GM12801 (cell line): ENCODE data around the gene ANKRD40CL.

Source experiments
- CTCF ChIP-seq: IDR thresholded peaks from one replicate; pipeline ENCODE4 v1.5.1; 2011; ENCODE audit warnings: control low read depth; ENCODE audit not compliant: insufficient read length; ENCODE audit errors: extremely low read depth

Gene ANKRD40CL

GRCh38 chr17:50807009-50807408 is 39.7 kb upstream of the ANKRD40CL start:
- no peak for TF ChIP-seq CTCF

- TF ChIP-seq CTCF = no peak
Observed at GRCh38 chr17:50806141-50806643, 38.9 kb upstream of the ANKRD40CL start.

- no peak for TF ChIP-seq CTCF
Observed at GRCh38 chr17:50805486-50805885, 38.2 kb upstream of the ANKRD40CL start.

- TF ChIP-seq CTCF = no peak
Observed at GRCh38 chr17:50803676-50804075, 36.4 kb upstream of the ANKRD40CL start.

GRCh38 chr17:50802609-50803571 is 35.6 kb upstream of the ANKRD40CL start:
- no peak for TF ChIP-seq CTCF

GRCh38 chr17:50800196-50800700 is 32.9 kb upstream of the ANKRD40CL start:
- TF ChIP-seq CTCF = no peak

- TF ChIP-seq CTCF = no peak
Observed at GRCh38 chr17:50799582-50799981, 32.3 kb upstream of the ANKRD40CL start.
